ENCODE data around the gene ACVR1B. TPM values are rescaled to one million over a fixed set of nuclear protein-coding genes. Genes with fewer than 3 reads are reported as not detected.

The ACVR1B gene
- total RNA-seq, 1 experiment from 2014 or later = 112 TPM

DNA sequence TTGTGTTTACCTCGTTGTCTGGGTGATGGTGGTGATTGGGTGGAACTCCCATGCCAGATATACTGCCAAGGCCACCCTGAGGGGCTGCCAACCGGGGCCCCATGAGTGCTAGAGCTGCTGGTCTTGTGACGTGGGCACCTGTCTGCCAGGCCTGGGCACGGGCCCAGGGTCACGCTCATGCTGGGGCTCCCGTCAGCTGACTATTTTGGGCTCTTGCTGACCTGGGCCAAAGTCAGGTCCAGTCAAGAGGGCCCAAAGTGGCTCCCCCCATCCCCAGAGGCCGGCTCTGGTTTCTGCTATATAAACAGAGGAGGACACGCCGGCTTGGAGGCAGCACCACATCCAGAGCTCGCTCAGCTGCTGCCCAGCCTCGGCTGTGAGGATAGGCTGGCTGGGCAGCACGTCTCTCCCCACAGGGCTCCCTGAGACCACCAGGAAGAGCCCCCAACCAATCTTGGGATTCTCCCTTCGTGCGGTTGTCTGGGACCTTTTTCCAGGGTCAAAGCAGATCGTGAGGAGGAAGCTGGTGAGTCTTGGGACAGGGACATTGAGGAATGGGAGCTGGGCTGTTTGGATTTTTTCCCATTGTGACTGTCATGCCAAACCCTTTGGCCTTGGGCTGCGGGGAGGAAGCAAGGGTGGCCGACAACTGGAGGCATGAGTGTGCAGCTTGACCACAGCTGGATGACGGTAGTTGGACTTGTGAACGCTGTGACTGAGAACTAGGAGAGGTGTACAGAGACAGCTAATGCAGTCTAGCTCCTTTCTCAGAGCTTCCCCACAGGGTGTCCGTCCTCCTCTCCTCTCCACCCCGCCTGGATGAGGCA lies 92.1 kb downstream of the ACVR1B start:
- Histone ChIP-seq H3K36me3 (ENCODE audit: control insufficient read depth, insufficient read depth, low read length) (no peaks in the 10 kb centered on the region; the same call in 1 of the 2 replicates), H3K27me3 (replicated peaks; ENCODE audit: control insufficient read depth, insufficient read depth, low read length) (no peaks in the 10 kb centered on the region), H3K9me3 (no peaks in the 10 kb centered on the region), H3K4me3 (ENCODE audit: low read depth, low read length) (no peak overlapping the region), H3K4me1 (peaks cover 14% of the 10 kb centered on the region)
- ChIA-PET CTCF (interaction anchor here (2.7 kb wide), 1 partner anchor 18 kb away, joined by 15 read pairs; no protein-coding TSS in a partner anchor), POLR2A (interaction anchor here (1.5 kb wide), 1 partner anchor 11 kb away, joined by 5 read pairs; no protein-coding TSS in a partner anchor)
- DNase-seq = no peak
- H3K36me3 Mint-ChIP-seq (ENCODE audit: insufficient read depth, unreplicated experiment) = peaks cover 36% of the 10 kb centered on the region
- intact Hi-C loops (cut with micrococcal nuclease; ENCODE audit: unreplicated experiment) = no loop called here
- peaks cover 18% of the 10 kb centered on the region for H3K4me1 Mint-ChIP-seq (ENCODE audit: low read depth, unreplicated experiment)
- no peak overlapping the region for H3K4me3 Mint-ChIP-seq (ENCODE audit: unreplicated experiment)
- TF ChIP-seq, protein P1, sequence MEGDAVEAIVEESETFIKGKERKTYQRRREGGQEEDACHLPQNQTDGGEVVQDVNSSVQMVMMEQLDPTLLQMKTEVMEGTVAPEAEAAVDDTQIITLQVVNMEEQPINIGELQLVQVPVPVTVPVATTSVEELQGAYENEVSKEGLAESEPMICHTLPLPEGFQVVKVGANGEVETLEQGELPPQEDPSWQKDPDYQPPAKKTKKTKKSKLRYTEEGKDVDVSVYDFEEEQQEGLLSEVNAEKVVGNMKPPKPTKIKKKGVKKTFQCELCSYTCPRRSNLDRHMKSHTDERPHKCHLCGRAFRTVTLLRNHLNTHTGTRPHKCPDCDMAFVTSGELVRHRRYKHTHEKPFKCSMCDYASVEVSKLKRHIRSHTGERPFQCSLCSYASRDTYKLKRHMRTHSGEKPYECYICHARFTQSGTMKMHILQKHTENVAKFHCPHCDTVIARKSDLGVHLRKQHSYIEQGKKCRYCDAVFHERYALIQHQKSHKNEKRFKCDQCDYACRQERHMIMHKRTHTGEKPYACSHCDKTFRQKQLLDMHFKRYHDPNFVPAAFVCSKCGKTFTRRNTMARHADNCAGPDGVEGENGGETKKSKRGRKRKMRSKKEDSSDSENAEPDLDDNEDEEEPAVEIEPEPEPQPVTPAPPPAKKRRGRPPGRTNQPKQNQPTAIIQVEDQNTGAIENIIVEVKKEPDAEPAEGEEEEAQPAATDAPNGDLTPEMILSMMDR (IDR thresholded peaks at IDR 0.05; ENCODE audit: insufficient read depth in 1 of 2, low read depth in 1 of 2, low read length in 1 of 2, severe bottlenecking in 1 of 2, unreplicated experiment in 1 of 2) = no peak
- H3K27ac Mint-ChIP-seq (ENCODE audit: unreplicated experiment) = no peak overlapping the region
- no peaks in the 10 kb centered on the region for H3K9me3 Mint-ChIP-seq (ENCODE audit: unreplicated experiment)
- no TSS peak for BruUV-seq (replicated peaks)
- H3K27me3 Mint-ChIP-seq (ENCODE audit: insufficient read depth, unreplicated experiment) = no peaks in the 10 kb centered on the region

DNA sequence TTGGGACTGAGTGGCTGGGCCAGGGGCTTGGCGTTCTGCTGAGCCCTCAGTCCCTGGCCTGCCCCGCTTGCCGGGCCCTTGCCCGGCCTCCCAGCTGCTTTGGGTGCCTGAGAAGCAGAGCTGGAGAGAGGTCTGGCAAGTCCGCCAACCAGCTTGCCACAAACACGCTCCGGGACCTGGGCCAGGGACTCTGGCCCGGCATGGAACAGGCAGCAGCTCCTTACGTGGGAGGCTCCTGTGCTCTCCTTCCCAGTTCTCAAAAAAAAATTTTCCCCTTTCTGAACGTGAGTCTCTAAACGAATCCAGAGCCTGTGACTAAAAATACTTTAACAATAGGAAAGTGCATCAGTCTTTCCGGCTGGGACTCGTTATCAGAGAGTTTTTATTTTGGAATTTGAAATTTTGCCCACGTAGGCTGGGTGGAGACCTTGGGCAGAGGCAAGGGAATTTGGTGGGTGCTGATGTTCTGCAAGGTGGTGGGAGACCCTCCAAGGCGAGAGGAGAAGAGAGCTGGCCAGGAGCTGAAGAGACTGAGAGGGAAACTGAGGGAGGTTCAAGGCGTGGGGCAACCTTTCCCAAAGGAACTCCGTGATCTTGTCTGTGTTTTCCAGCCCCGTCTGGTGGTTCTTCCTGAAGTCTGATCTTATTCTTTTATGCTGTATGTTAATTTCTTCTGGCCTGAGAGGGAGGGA lies 92.9 kb downstream of the ACVR1B start:
- no peak for DNase-seq
- no TSS peak for BruUV-seq (replicated peaks)
- intact Hi-C loops (cut with micrococcal nuclease; ENCODE audit: unreplicated experiment) = no loop called here
- TF ChIP-seq, protein P1 (IDR thresholded peaks at IDR 0.05; ENCODE audit: insufficient read depth in 1 of 2, low read depth in 1 of 2, low read length in 1 of 2, severe bottlenecking in 1 of 2, unreplicated experiment in 1 of 2) = no peak
- H3K36me3 ChIP-seq (ENCODE audit: control insufficient read depth, insufficient read depth, low read length) = no peaks in the 10 kb centered on the region; the same call in 1 of the 2 replicates
- Mint-ChIP-seq H3K9me3 (ENCODE audit: unreplicated experiment) (no peaks in the 10 kb centered on the region), H3K4me3 (ENCODE audit: unreplicated experiment) (no peak overlapping the region), H3K4me1 (ENCODE audit: low read depth, unreplicated experiment) (peaks cover 21% of the 10 kb centered on the region), H3K27me3 (ENCODE audit: insufficient read depth, unreplicated experiment) (no peaks in the 10 kb centered on the region), H3K36me3 (ENCODE audit: insufficient read depth, unreplicated experiment) (peaks cover 36% of the 10 kb centered on the region), H3K27ac (ENCODE audit: unreplicated experiment) (no peak overlapping the region)
- H3K4me1 ChIP-seq = peaks cover 11% of the 10 kb centered on the region
- H3K27me3 ChIP-seq (replicated peaks; ENCODE audit: control insufficient read depth, insufficient read depth, low read length) = no peaks in the 10 kb centered on the region
- H3K4me3 ChIP-seq (ENCODE audit: low read depth, low read length) = no peak overlapping the region
- CTCF ChIA-PET = interaction anchor here (2.7 kb wide), 1 partner anchor 19 kb away, joined by 15 read pairs; no protein-coding TSS in a partner anchor
- no peaks in the 10 kb centered on the region for H3K9me3 ChIP-seq
- POLR2A ChIA-PET = interaction anchor here (1.5 kb wide), 1 partner anchor 12 kb away, joined by 5 read pairs; no protein-coding TSS in a partner anchor

DNA sequence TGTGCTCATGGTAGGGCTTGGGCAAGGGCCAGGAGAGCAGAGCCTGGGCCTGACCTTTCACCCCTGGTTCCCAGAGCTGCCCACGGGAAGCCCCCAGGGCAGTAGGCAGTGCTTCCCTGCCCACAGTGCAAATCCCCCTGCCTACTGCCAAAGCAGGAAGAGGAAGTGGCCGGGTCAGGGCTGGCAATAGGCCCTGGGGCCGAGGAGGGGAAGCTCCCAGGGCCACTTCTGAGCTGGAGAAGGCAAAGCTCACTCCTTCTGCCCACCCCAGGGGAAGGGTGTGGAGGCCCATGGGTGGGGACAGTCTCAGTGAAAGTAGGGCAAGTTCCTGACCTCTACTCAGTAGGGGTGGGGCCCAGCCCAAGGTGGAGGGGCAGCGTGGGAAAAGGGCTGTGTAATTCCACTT lies 94.3 kb downstream of the ACVR1B start:
- no peak for DNase-seq
- Mint-ChIP-seq H3K4me3 (ENCODE audit: unreplicated experiment) (no peak overlapping the region), H3K9me3 (ENCODE audit: unreplicated experiment) (no peaks in the 10 kb centered on the region), H3K27me3 (ENCODE audit: insufficient read depth, unreplicated experiment) (no peaks in the 10 kb centered on the region), H3K4me1 (ENCODE audit: low read depth, unreplicated experiment) (peaks cover 18% of the 10 kb centered on the region), H3K36me3 (ENCODE audit: insufficient read depth, unreplicated experiment) (peaks cover 45% of the 10 kb centered on the region), H3K27ac (ENCODE audit: unreplicated experiment) (no peak overlapping the region)
- TF ChIP-seq, protein P1 (IDR thresholded peaks at IDR 0.05; ENCODE audit: insufficient read depth in 1 of 2, low read depth in 1 of 2, low read length in 1 of 2, severe bottlenecking in 1 of 2, unreplicated experiment in 1 of 2) = no peak
- intact Hi-C loops (cut with micrococcal nuclease; ENCODE audit: unreplicated experiment) = no loop called here
- Histone ChIP-seq H3K4me1 (peaks cover 23% of the 10 kb centered on the region), H3K4me3 (ENCODE audit: low read depth, low read length) (no peak overlapping the region), H3K9me3 (no peaks in the 10 kb centered on the region), H3K36me3 (ENCODE audit: control insufficient read depth, insufficient read depth, low read length) (no peaks in the 10 kb centered on the region; the same call in 1 of the 2 replicates), H3K27me3 (replicated peaks; ENCODE audit: control insufficient read depth, insufficient read depth, low read length) (no peaks in the 10 kb centered on the region)
- BruUV-seq (replicated peaks) = no TSS peak
- ChIA-PET POLR2A (no interaction called here), CTCF (interaction anchor here (1.8 kb wide), 1 partner anchor 21 kb away, joined by 6 read pairs; no protein-coding TSS in a partner anchor)

Data from Caco-2 (cell line).